Loucy (cell line): ENCODE data around the gene TMEM43.
A peak's percentile ranks its signal among the peaks of the same experiment; 100 is the strongest.

ENCODE experiments used
- H2AFZ ChIP-seq: fragments of 200-600 bp; sonication (generic); 2 replicates; pipeline ENCODE4 v1.6.0; 2016; ENCODE audit warnings: antibody characterized with exemption, mild to moderate bottlenecking, low read length, moderate library complexity
- H3F3A ChIP-seq: fragments of 200-600 bp; 2 replicates; pipeline ENCODE4 v1.6.0; 2016; ENCODE audit warnings: antibody characterized with exemption, low read depth, mild to moderate bottlenecking
- H3K27me3 ChIP-seq: fragments of 200-600 bp; sonication (generic); 2 replicates; pipeline ENCODE4 v1.6.1; 2014; ENCODE audit warnings: low read length, mild to moderate bottlenecking; ENCODE audit not compliant: insufficient read depth, poor library complexity, severe bottlenecking
- H3K36me3 ChIP-seq: fragments of 200-600 bp; sonication (generic); 2 replicates; pipeline ENCODE4 v1.6.1; 2016; ENCODE audit warnings: low read length; ENCODE audit not compliant: insufficient read depth
- H3K4me1 ChIP-seq: fragments of 200-600 bp; sonication (generic); 2 replicates; pipeline ENCODE4 v1.5.1; 2014; ENCODE audit warnings: low read length, mild to moderate bottlenecking; ENCODE audit not compliant: insufficient read depth, poor library complexity, severe bottlenecking
- H3K4me2 ChIP-seq: fragments of 200-600 bp; sonication (generic); 2 replicates; pipeline ENCODE4 v1.6.0; 2014; ENCODE audit warnings: antibody characterized with exemption, low read length, low read depth, mild to moderate bottlenecking; ENCODE audit not compliant: poor library complexity, severe bottlenecking
- H3K4me3 ChIP-seq: fragments of 200-600 bp; sonication (generic); 2 replicates; pipeline ENCODE4 v1.5.1; 2014; ENCODE audit warnings: low read length, mild to moderate bottlenecking, mixed read lengths; ENCODE audit not compliant: poor library complexity, severe bottlenecking
- H3K79me2 ChIP-seq: fragments of 200-600 bp; sonication (generic); 2 replicates; pipeline ENCODE4 v1.6.1; 2014; ENCODE audit warnings: low read length; ENCODE audit not compliant: insufficient read depth
- H3K9ac ChIP-seq: fragments of 200-600 bp; sonication (generic); 2 replicates; pipeline ENCODE4 v1.6.0; 2014; ENCODE audit warnings: mild to moderate bottlenecking, low read depth, low read length, moderate library complexity; ENCODE audit not compliant: poor library complexity, severe bottlenecking
- H3K9me2 ChIP-seq: fragments of 200-600 bp; sonication (generic); replicated peaks from 2 replicates; pipeline ENCODE4 v1.6.1; 2016; ENCODE audit warnings: low read depth, low read length, mixed read lengths
- H3K9me3 ChIP-seq: fragments of 200-600 bp; sonication (generic); 2 replicates; pipeline ENCODE4 v1.6.1; 2014; ENCODE audit warnings: mild to moderate bottlenecking, antibody characterized with exemption, low read length, low read depth; ENCODE audit not compliant: insufficient read depth
- H4K20me1 ChIP-seq: fragments of 200-600 bp; sonication (generic); 2 replicates; pipeline ENCODE4 v1.6.0; 2014; ENCODE audit warnings: antibody characterized with exemption, low read length, mild to moderate bottlenecking; ENCODE audit not compliant: insufficient read depth, poor library complexity, severe bottlenecking
- EZH2phosphoT487 ChIP-seq: fragments of 200-600 bp; IDR thresholded peaks from 2 replicates; pipeline ENCODE4 v1.6.1; 2018; ENCODE audit warnings: antibody characterized with exemption, mild to moderate bottlenecking, moderate library complexity, borderline replicate concordance
- TF ChIP-seq, protein P1 (sequence below): fragments of 200-600 bp; sonication (generic); conservative IDR thresholded peaks from 2 replicates; pipeline ENCODE4 v1.5.1; 2014; ENCODE audit warnings: mild to moderate bottlenecking, antibody characterized with exemption, low read length

TMEM43 gene

DNA sequence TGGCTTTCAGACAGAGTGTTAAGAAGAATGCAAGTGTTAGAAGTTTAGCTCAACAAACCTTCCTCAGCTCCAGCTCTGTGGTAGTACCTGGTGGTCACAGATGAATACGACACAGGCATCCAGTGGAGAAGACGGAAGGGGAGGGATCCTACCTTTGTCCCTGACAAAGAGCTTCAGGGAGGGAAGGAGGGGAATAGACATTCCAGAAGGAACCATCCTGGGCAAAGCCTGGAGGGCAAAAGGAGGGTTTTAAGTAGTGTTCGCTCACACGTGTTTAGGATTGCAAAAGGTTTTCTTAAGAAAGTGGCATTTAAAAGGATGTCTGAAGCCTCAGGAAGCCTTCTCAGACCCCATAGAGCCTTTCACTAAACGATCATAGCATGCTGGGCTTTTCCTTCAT is 3.0 kb upstream of the TMEM43 start:
- Histone ChIP-seq H3K27me3 (no peaks in the 10 kb centered on the region), H3K4me1 (peaks cover 74% of the 10 kb centered on the region), H3K9ac (peak overlapping the region; percentile 31), H3K36me3 (no peaks in the 10 kb centered on the region), H3F3A (0 out of 2 replicates have a peak, but pooled peaks cover 4% of the 10 kb centered on the region), H3K9me3 (no peaks in the 10 kb centered on the region), H2AFZ (no peak overlapping the region), H3K79me2 (peaks cover 43% of the 10 kb centered on the region), H3K4me3 (peak overlapping the region; percentile 87), H4K20me1 (peaks cover 16% of the 10 kb centered on the region), H3K9me2 (no peaks in the 10 kb centered on the region), H3K4me2 (peak overlapping the region; percentile 90)
- no peak for TF ChIP-seq EZH2phosphoT487

DNA sequence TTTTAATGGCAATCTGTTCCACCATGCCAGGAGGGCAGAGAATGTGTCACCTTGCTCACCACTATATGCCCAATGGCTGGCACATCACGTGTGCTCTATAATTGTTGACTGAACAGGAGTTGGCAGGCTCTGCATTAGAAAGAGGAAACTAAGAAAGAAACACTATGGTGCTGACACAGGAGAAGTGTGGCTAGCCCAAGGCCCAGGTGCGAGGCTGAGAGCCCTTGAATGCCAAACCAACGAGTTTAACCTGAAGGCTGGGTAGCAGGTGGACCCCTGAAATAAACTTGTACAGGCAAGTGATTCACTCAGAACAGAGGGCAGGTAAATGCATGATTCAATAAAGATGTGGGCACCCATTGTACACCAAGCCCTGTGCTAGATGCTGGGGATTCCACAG is 2.6 kb upstream of the TMEM43 start:
- no peaks in the 10 kb centered on the region for H3K9me3 ChIP-seq
- no peaks in the 10 kb centered on the region for H3K36me3 ChIP-seq
- H4K20me1 ChIP-seq: peaks cover 20% of the 10 kb centered on the region
- peak overlapping the region; percentile 88 for H3K9ac ChIP-seq
- H3F3A ChIP-seq: 0 out of 2 replicates have a peak, but pooled peaks cover 4% of the 10 kb centered on the region
- H2AFZ ChIP-seq: no peak overlapping the region
- no peaks in the 10 kb centered on the region for H3K27me3 ChIP-seq
- H3K4me3 ChIP-seq: peak overlapping the region; percentile 87
- TF ChIP-seq, protein P1, sequence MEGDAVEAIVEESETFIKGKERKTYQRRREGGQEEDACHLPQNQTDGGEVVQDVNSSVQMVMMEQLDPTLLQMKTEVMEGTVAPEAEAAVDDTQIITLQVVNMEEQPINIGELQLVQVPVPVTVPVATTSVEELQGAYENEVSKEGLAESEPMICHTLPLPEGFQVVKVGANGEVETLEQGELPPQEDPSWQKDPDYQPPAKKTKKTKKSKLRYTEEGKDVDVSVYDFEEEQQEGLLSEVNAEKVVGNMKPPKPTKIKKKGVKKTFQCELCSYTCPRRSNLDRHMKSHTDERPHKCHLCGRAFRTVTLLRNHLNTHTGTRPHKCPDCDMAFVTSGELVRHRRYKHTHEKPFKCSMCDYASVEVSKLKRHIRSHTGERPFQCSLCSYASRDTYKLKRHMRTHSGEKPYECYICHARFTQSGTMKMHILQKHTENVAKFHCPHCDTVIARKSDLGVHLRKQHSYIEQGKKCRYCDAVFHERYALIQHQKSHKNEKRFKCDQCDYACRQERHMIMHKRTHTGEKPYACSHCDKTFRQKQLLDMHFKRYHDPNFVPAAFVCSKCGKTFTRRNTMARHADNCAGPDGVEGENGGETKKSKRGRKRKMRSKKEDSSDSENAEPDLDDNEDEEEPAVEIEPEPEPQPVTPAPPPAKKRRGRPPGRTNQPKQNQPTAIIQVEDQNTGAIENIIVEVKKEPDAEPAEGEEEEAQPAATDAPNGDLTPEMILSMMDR: no peak
- no peak for TF ChIP-seq EZH2phosphoT487
- H3K79me2 ChIP-seq: peaks cover 47% of the 10 kb centered on the region
- H3K9me2 ChIP-seq: no peaks in the 10 kb centered on the region
- peak overlapping the region; percentile 90 for H3K4me2 ChIP-seq
- H3K4me1 ChIP-seq: peaks cover 78% of the 10 kb centered on the region

DNA sequence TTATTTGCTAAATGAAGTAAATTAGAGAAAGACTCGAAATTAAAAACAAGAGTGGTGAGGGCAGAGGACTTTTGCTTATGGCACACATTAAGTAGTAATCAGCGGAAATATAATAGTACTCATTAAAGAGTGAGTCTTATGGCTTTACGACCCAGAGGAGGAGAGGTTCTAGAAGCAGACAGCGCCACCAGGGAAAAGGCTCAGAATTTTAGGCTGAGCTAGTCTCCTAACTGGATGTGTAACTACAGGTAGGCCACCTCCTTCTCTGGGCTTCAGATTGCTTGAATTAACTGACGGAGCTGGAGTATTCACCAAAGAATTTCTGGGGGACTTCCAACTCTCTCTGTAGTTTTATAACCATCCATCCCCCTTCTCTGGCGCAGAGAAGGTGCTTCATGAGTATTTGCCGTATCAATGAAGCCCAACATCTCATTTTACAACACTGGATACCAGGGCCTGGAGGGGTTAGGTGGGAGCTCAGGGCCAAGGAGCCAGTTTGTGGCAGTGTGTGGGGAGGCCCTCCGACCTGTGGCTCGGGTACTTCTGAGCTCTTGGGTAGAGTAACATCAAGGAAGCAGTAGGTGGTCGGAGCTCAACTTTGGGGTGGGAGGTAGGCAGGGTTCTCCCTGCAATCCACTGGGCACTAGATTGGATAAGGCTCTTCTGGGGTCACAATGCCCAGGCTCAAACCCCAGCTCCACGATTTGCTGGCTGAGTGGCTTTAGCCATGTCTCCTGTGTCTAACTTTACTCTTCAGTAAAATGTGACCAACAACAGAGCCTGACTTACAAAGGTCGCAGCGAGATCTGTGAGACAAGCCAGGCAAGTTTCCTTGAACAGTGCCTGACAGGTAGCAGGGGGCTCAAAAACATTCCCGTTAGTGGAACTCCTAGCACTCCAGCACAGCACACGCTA is 1.3 kb upstream of the TMEM43 start:
- no peaks in the 10 kb centered on the region for H3K27me3 ChIP-seq
- 0 out of 2 replicates have a peak, but pooled peaks cover 4% of the 10 kb centered on the region for H3F3A ChIP-seq
- H3K9me3 ChIP-seq: no peaks in the 10 kb centered on the region
- H3K9ac ChIP-seq: peak overlapping the region; percentile 88
- H2AFZ ChIP-seq: peak overlapping the region; percentile 92
- no peaks in the 10 kb centered on the region for H3K9me2 ChIP-seq
- H3K4me3 ChIP-seq: peak overlapping the region; percentile 87
- peaks cover 60% of the 10 kb centered on the region for H3K79me2 ChIP-seq
- peaks cover 29% of the 10 kb centered on the region for H4K20me1 ChIP-seq
- H3K4me1 ChIP-seq: peaks cover 79% of the 10 kb centered on the region
- no peaks in the 10 kb centered on the region for H3K36me3 ChIP-seq
- no peak for TF ChIP-seq EZH2phosphoT487
- TF ChIP-seq, protein P1: no peak
- H3K4me2 ChIP-seq: peak overlapping the region; percentile 90
